ENCODE results near the gene XPNPEP1.

DNA sequence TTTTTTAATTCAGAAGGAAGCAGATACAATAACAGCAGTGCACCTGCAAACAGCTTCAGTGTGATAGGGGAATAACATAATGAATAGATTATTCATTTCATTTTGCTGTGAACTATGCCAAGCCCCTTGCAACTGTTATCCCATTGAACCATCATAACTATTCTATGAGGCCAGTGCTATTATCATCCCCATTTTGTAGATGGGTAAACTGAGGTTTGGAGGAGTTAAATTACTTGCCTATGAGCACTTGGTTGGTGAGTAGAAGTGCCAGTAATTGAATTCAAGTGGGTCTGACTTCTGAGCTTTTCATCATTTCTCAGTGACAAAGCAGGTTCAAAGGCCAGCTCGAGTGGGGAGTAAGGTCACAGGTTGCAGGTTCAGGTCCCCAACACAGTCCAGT, 16.8 kb upstream of the XPNPEP1 start:
- no peak for TF ChIP-seq EZH2phosphoT487 (IDR thresholded peaks at IDR 0.05; ENCODE audit: low read depth)
- TF ChIP-seq, protein P1, sequence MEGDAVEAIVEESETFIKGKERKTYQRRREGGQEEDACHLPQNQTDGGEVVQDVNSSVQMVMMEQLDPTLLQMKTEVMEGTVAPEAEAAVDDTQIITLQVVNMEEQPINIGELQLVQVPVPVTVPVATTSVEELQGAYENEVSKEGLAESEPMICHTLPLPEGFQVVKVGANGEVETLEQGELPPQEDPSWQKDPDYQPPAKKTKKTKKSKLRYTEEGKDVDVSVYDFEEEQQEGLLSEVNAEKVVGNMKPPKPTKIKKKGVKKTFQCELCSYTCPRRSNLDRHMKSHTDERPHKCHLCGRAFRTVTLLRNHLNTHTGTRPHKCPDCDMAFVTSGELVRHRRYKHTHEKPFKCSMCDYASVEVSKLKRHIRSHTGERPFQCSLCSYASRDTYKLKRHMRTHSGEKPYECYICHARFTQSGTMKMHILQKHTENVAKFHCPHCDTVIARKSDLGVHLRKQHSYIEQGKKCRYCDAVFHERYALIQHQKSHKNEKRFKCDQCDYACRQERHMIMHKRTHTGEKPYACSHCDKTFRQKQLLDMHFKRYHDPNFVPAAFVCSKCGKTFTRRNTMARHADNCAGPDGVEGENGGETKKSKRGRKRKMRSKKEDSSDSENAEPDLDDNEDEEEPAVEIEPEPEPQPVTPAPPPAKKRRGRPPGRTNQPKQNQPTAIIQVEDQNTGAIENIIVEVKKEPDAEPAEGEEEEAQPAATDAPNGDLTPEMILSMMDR (IDR thresholded peaks at IDR 0.05; ENCODE audit: low read depth, low read length): no peak
